DND-41 (cell line): ENCODE data around the gene BAK1.

Experiments used
- ATAC-seq: fragments of 200-7000 bp; cut with Tn5 transposase; 3 replicates; pipeline ENCODE4 v1.9.1; 2021; ENCODE audit warnings: low read depth; ENCODE audit not compliant: insufficient read depth
- DNase-seq: peaks from one replicate; pipeline ENCODE4 v3.0.0-alpha.2; 2020
- H2AFZ ChIP-seq: 2 replicates; pipeline ENCODE4 v1.6.0; 2012; ENCODE audit warnings: low read depth, low read length
- H3K27ac ChIP-seq: 2 replicates; pipeline ENCODE4 v1.5.1; 2012; ENCODE audit warnings: low read length, inconsistent platforms
- H3K27me3 ChIP-seq: fragments of 200-600 bp; sonication (generic); 2 replicates; pipeline ENCODE4 v1.6.0; 2012; ENCODE audit warnings: low read length, mild to moderate bottlenecking, inconsistent platforms; ENCODE audit not compliant: insufficient read depth, poor library complexity
- H3K36me3 ChIP-seq: 2 replicates; pipeline ENCODE4 v1.5.1; 2012; ENCODE audit warnings: low read length, inconsistent platforms; ENCODE audit not compliant: insufficient read depth
- H3K4me1 ChIP-seq: 2 replicates; pipeline ENCODE4 v1.5.1; 2012; ENCODE audit warnings: mild to moderate bottlenecking, low read length; ENCODE audit not compliant: insufficient read depth
- H3K4me2 ChIP-seq: 2 replicates; pipeline ENCODE4 v1.6.0; 2012; ENCODE audit warnings: mild to moderate bottlenecking, moderate library complexity, low read length, inconsistent platforms; ENCODE audit not compliant: insufficient read depth
- H3K4me3 ChIP-seq, 2 experiments: fragments of 200-600 bp in 1 of 2; shearing (Covaris generic) in 1 of 2; 2 replicates each; pipeline ENCODE4 v1.5.1; 2012 to 2016; ENCODE audit warnings: inconsistent platforms in 2 of 2, low read length in 2 of 2, mild to moderate bottlenecking in 2 of 2, low read depth in 1 of 2, moderate library complexity in 1 of 2
- H3K79me2 ChIP-seq: 2 replicates; pipeline ENCODE4 v1.6.0; 2012; ENCODE audit warnings: low read length, inconsistent platforms; ENCODE audit not compliant: insufficient read depth
- H3K9ac ChIP-seq: 2 replicates; pipeline ENCODE4 v1.6.0; 2012; ENCODE audit warnings: low read depth, mild to moderate bottlenecking, inconsistent platforms, low read length, moderate library complexity
- H3K9me3 ChIP-seq: 2 replicates; pipeline ENCODE4 v1.5.1; 2012; ENCODE audit warnings: low read length, moderate library complexity, mild to moderate bottlenecking, inconsistent platforms; ENCODE audit not compliant: insufficient read depth, severe bottlenecking
- H4K20me1 ChIP-seq: 2 replicates; pipeline ENCODE4 v1.6.0; 2012; ENCODE audit warnings: low read length; ENCODE audit not compliant: insufficient read depth
- CTCF ChIP-seq: IDR thresholded peaks from 2 replicates; pipeline ENCODE4 v1.5.1; 2012; ENCODE audit warnings: borderline replicate concordance, low read length, moderate library complexity, mild to moderate bottlenecking; ENCODE audit not compliant: poor library complexity, severe bottlenecking; ENCODE audit errors: extremely low read depth
- EZH2 ChIP-seq: IDR thresholded peaks from 3 replicates; pipeline ENCODE4 v1.6.1; 2012; ENCODE audit warnings: borderline replicate concordance, low read depth, mild to moderate bottlenecking, moderate library complexity, low read length, inconsistent platforms; ENCODE audit not compliant: severe bottlenecking

BAK1 gene

DNA sequence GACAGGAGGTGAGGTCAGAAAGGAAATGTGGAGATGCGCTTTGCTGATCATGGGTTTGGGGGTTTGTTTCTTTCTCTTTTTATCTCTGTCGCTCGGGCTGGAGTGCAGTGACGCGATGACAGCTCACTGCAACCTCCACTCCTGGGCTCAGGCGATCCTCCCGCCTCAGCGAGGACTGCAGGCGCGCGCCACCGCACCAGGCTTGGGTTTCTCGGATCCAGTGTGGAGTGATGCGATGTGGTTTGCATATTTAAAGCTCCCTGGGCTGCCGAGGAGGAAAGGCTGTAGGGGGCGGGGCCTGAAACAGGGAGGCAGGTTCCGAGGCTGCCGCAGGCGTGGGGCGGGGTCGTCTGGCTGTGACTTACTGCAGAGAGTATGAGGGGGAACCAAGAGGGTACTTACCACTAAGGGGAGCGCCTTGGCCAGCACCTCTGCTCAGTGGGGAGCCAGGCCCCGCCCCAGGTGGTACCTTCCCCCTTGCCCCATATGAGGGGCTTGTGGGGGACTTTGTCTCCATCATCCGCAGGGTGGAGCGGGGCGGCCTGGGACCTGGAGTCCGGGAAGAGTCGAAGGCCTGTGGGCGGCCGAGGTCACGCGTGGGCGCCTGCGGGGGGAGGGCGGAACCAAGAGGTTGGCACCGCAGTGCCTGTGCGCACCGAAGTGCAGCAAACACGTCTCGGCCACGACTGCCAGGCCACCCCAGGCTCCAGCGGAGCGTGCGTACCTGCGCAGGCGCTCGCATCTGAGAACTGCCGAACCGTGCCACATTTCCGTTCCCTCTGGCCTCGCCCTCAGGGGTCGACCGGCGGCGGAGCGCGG is 12.7 kb upstream of the BAK1 start:
- ATAC-seq: no peak

GRCh38 chr6:33592280-33592594 is 12.2 kb upstream of the BAK1 start:
- ATAC-seq: no peak
- H3K79me2 ChIP-seq: no peaks in the 10 kb centered on the region
- no peaks in the 10 kb centered on the region for H3K4me1 ChIP-seq
- no peak overlapping the region for H3K27ac ChIP-seq
- no peak overlapping the region for H3K9ac ChIP-seq
- no peaks in the 10 kb centered on the region for H3K9me3 ChIP-seq
- TF ChIP-seq EZH2 (no peak), CTCF (no peak)
- no peak overlapping the region for H3K4me3 ChIP-seq
- no peaks in the 10 kb centered on the region for H3K27me3 ChIP-seq
- no peak overlapping the region for H3K4me2 ChIP-seq
- DNase-seq: no peak
- no peaks in the 10 kb centered on the region for H4K20me1 ChIP-seq
- H2AFZ ChIP-seq: no peak overlapping the region
- H3K36me3 ChIP-seq: no peaks in the 10 kb centered on the region

More for the DNA sequence above, 12.7 kb upstream of the BAK1 start:
- no peaks in the 10 kb centered on the region for H3K27me3 ChIP-seq
- no peaks in the 10 kb centered on the region for H3K4me1 ChIP-seq
- no peak overlapping the region for H2AFZ ChIP-seq
- H3K9me3 ChIP-seq: no peaks in the 10 kb centered on the region
- no peak overlapping the region for H3K9ac ChIP-seq
- no peak for DNase-seq
- no peak overlapping the region for H3K4me3 ChIP-seq
- TF ChIP-seq EZH2 (no peak), CTCF (no peak)
- H3K79me2 ChIP-seq: no peaks in the 10 kb centered on the region
- no peaks in the 10 kb centered on the region for H4K20me1 ChIP-seq
- no peak overlapping the region for H3K4me2 ChIP-seq
- no peak overlapping the region for H3K27ac ChIP-seq
- no peaks in the 10 kb centered on the region for H3K36me3 ChIP-seq

GRCh38 chr6:33591424-33592032 is 11.5 kb upstream of the BAK1 start:
- H3K36me3 ChIP-seq: no peaks in the 10 kb centered on the region
- ATAC-seq (no peak), DNase-seq (no peak)
- TF ChIP-seq CTCF (no peak), EZH2 (no peak)
- no peaks in the 10 kb centered on the region for H4K20me1 ChIP-seq
- H3K27ac ChIP-seq: no peak overlapping the region
- no peak overlapping the region for H3K4me3 ChIP-seq
- H3K27me3 ChIP-seq: no peaks in the 10 kb centered on the region
- no peak overlapping the region for H2AFZ ChIP-seq
- H3K4me1 ChIP-seq: no peaks in the 10 kb centered on the region
- H3K9ac ChIP-seq: no peak overlapping the region
- H3K9me3 ChIP-seq: no peaks in the 10 kb centered on the region
- H3K4me2 ChIP-seq: no peak overlapping the region
- no peaks in the 10 kb centered on the region for H3K79me2 ChIP-seq
